ENCODE results near the gene FALEC.

DNA sequence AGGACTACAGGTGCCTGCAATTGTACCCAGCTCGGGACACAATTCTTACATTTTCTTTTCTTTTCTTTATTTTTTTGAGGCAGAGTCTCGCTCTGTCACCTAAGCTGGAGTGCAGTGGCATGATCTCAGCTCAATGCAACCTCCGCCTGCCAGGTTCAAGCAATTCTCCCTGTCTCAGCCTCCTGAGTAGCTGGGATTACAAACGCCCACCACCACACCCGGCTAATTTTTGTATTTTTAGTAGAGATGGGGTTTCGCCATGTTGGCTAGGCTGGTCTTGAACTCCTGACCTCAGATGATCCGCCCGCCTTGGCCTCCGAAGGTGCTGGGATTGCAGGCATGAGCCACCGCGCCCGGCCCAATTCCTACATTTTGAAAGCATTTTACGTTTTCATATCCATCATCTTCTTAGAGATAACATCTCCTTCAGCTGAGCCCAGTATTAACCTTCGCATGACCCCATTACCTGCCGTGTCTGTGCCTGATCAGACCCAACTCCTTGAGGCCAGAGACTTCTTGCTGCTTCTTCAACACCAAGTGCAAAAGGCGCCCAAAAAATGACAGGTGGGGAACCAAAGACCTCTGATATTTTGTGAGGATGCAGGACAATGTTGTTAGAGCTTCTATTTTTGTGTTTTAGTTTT lies 30.9 kb downstream of the FALEC start:
- TF ChIP-seq CTCF (IDR thresholded peaks at IDR 0.05) (no peak), POLR2A (IDR thresholded peaks at IDR 0.05) (no peak), POLR2AphosphoS5 (IDR thresholded peaks at IDR 0.05) (no peak)
